Measurements from ENCODE around the gene BDP1.

DNA sequence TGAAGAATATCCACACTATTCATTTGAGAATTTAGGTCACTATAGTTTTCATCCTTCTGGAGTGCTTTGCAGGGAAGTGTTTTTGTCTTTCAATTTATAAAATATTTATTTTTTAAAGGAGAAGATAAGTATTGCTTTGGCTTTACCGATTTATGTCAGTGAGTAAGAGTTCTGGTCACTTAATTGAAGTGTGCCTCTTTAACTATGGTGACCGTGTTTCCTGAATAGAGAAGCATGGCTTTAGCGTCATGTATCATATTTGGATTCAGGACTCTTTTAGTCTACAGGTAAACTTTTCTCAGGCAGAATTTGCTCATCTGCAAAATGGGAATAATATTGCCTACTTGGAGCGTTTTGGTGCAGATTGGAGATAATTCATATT is 902 bp downstream of the BDP1 start:
- TF ChIP-seq, protein P1, sequence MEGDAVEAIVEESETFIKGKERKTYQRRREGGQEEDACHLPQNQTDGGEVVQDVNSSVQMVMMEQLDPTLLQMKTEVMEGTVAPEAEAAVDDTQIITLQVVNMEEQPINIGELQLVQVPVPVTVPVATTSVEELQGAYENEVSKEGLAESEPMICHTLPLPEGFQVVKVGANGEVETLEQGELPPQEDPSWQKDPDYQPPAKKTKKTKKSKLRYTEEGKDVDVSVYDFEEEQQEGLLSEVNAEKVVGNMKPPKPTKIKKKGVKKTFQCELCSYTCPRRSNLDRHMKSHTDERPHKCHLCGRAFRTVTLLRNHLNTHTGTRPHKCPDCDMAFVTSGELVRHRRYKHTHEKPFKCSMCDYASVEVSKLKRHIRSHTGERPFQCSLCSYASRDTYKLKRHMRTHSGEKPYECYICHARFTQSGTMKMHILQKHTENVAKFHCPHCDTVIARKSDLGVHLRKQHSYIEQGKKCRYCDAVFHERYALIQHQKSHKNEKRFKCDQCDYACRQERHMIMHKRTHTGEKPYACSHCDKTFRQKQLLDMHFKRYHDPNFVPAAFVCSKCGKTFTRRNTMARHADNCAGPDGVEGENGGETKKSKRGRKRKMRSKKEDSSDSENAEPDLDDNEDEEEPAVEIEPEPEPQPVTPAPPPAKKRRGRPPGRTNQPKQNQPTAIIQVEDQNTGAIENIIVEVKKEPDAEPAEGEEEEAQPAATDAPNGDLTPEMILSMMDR (IDR thresholded peaks at IDR 0.05): no peak
- no peak for TF ChIP-seq POLR2A (IDR thresholded peaks at IDR 0.05)

Measured in testis (tissue), 2 donors.